TTC549 (cell line): ENCODE data around the gene ASCC1.

ENCODE experiments used
- FAIRE-seq: peaks from 2 replicates; lab custom pipeline; 2012; peaks lifted over from hg19 to GRCh38; lab: Jason Lieb, UNC

Gene ASCC1

DNA sequence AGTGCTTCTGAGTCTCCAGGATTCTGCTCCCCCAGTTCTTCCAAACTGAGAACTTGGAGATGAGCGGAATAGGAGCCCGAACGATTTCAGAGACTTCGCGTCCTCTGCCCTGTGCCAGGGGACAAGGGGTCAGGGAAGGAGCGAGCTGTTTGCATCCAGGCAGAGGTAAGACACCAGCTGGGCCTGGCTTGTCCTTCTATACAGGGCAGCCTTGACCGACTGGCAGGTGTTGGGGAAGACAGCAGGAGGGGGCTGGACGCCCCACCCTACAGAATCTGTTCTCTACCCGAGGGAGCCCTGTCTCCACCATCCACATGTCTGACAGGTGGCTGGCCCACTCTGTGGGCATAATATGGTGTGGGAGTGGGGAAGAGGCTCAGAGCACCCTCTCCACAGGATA lies 134.9 kb downstream of the ASCC1 start:
- FAIRE-seq, result no peak

GRCh38 chr10:72080042-72080975 lies 135.8 kb downstream of the ASCC1 start:
- FAIRE-seq, result no peak

DNA sequence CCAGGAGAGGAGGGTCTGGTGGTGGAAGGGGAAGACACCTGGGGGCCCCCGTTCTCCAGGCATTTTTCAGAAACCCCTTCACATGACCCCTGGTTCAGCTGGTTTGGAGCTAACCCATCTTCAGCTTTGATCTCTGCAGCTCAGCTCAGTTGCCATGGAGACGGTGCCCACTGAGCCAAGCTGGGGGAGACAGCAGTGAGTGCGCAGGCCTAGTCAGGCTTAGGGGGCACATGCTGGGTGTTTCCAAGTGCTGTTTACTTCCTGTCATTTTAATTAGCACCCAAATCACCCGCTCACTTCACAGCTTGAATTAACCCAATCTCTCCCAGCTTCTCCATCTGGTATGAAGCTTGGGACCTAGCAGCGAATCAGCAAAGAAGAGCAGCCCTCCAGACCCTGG lies 136.7 kb downstream of the ASCC1 start:
- FAIRE-seq, result no peak

GRCh38 chr10:72077275-72077990 lies 138.6 kb downstream of the ASCC1 start:
- no peak for FAIRE-seq

GRCh38 chr10:72076756-72077155 lies 139.3 kb downstream of the ASCC1 start:
- FAIRE-seq, result no peak

DNA sequence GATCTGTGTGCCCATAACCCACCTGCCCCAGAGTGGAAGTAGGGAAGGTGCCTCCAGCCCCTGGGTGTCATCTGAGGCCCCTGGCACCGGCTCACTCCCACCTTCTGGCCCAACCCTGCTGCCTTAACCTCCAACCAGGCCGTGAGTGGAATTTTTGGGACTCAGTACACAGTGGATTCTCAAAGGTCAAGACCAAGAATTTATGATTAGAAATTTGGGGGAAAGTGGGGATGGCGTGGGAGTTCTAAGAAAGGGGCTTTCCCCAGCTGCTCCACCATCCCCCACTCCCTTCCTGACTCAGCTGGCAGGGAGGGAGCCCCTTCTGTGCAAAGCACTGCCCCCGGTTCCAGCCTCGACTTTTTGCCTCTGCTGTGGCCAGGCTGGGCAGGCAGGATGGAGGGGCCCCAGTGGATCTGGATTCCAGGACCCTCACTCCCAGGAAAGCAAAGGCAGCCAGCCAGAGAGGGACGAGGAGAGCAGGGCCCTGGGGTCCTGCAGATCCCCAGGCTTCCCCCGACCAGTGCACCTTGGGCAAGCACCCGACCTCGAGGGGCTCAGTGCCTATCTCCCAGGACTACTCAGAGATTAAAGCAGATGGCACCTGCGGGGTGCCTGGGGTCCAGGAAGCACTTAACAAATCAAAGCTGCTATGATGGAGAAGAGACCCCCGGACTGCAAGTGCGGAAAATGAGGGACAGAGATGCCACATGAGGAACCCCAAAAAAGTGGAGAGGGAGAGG lies 140.5 kb downstream of the ASCC1 start:
- FAIRE-seq, result no peak

DNA sequence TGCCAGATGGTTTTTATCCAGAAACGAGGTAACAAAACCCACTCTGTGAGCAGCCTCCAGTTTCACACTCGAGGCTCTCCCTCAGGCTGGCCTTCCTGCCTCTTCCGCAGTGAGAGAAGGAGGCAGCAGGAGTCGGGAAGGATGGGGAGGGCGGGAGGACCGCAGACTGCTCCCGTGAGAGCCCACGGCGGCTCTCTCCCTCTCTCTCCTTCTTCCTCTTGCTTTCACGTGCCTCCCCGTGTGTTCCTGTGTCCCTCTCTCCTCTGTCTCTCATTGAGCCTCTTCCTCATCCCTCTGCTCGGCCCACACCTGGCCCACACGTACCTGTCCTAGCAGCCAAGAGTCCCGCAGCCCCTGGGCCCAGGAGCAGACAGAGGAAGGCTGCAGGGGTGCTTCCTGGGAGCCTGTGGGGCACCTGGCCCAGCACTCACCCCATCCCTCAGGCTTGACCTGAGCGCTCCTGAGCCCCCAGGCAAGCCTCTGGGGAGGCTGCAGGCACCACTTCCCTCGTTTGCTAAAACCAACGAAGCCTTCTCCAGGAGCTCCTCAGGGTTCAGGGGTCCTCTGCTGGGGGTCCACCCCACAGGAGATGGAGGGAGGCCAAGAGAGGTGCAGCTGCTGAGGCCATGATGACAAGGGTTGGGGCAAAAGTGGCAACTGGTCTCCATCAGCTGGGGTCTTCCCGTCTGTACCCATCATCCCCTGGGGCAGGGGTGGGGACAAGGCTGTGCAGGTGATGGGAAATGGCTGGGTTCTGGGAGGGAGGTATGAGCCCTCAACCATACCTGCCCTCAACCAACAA lies 141.3 kb downstream of the ASCC1 start:
- FAIRE-seq, result no peak

GRCh38 chr10:72073708-72074573 lies 142.1 kb downstream of the ASCC1 start:
- FAIRE-seq, result no peak

DNA sequence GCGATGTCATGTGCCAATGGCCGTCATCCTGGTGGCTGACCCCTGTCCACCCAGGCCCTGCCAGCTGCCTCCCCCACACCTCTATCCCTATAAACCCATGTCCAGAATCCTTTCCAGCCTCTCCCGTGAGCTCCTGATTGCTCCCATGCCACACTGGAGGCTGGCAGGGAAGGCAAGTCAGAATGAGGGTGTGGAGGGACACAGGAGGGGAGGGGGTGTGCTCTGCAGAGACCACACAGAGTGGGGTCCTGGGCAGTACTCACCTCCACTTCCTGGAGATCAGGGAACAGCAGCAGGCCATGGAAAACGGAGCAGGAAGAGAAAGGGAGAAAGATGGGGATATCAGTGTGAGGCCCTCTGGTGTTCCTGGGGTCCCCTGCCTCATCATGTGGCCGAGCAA lies 143.4 kb downstream of the ASCC1 start:
- FAIRE-seq, result no peak

DNA sequence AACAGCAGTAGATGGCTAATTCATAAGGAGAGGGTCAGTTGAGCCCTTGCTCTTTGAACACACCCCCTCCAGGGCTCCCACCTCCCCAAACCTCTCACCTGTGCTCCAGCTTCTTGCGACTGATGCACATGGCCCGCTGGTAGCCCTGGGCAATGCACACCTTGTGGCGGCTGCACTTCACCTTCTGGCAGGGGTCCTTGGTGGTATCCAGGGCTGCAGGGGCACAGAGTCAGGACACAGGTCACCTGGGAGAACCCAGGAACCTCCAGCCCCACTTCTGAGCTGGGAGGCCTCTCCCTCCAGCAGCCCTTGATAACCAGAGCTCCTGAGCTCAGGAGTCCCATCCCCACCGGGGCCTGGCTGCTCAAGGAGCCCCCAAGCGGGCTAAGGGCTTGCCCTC lies 144.0 kb downstream of the ASCC1 start:
- no peak for FAIRE-seq

DNA sequence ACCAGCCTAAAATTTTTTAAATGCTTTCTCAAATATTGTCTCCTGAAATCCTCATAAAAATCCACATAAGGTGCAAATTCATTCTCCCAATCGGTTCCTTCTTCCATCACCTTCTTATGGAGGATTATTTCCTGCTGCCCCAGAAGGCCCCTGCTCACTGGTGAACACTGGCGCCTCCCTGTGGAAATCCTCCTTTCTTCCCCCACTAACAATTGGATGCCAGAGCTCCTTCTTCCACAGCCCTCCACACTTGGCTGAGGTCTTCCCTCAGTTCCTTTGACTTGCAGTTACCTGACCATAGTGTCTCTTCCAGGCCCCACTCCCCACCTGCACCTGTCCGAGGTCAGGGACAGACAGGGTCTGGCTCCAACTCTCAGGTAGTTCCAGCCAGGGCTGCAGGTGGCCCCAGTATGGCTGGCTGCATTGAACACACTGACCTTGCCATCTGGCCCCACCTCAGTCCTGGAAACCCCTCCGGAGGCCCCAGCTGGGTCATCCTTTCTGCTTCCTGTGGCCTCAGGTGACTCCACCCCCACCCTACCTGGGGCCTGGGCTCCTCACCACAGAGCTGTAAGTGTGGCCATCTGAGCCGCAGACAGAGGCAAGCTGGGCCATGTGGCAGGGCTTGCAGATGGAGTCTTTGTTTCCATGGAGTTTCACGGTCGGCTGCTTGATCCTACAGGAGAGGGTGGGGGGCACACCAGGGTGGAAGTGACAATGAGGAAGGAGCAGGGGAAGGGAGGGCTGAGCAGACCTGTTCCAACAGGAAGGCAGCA lies 146.1 kb downstream of the ASCC1 start:
- FAIRE-seq, result no peak

DNA sequence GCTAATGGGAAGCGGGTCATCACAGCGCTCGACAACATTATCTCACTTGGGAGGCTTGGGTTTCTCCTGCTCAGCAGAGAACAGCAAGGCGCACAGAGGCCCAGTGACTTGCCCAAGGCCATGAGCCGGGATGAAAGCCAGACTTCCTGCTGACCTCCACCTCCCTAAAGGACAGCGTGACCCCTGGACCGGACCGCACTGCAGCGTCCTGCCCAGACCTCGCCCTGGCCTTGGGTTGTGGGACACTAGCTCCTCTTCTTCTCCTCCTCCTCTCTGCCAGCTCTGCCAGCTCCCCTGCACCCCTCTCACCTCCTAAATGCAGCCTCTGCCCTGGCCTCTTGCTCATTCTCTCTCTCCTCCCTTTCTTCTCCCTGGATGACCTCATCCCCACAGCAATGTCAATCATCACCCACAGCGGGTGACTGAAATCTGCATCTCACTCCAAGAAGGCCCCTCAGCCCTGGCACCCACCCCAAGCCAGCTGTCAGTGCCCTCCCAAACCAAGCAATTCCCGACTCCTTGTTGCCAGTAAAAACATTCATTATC lies 147.1 kb downstream of the ASCC1 start:
- FAIRE-seq, result no peak

GRCh38 chr10:72068126-72068765 lies 147.8 kb downstream of the ASCC1 start:
- FAIRE-seq, result no peak

DNA sequence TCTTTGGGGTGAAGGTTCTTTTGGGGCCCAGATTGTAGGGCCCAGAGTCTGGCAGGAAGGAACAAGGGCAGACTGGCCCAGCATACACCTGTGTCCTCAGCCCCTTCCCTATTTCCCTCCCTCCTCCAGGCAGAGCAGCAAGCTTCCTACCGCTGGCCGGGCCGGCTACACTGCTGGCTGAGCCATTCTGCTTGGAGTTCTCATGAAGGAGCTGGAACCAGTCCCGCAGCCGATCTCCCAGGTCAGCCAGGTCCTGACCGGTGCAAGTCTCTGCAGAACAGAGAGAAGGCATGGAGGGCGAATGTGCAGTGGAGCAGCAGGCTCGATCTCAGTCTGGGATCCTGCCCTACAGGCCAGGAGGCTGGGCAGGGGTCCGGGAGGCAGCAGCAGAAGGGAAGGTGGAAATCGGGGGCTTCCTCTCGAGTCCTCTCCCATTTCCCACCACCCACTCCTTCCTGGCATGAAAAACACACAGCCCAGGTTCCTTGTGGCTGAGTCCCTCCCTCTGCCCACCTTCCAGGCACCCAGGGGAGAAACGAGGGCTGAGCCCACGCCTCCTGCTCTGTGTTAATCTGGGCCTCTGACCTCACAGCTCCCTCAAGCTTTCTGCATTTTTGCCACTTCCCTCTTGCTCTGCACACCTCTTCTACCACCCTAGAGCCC lies 148.5 kb downstream of the ASCC1 start:
- no peak for FAIRE-seq

DNA sequence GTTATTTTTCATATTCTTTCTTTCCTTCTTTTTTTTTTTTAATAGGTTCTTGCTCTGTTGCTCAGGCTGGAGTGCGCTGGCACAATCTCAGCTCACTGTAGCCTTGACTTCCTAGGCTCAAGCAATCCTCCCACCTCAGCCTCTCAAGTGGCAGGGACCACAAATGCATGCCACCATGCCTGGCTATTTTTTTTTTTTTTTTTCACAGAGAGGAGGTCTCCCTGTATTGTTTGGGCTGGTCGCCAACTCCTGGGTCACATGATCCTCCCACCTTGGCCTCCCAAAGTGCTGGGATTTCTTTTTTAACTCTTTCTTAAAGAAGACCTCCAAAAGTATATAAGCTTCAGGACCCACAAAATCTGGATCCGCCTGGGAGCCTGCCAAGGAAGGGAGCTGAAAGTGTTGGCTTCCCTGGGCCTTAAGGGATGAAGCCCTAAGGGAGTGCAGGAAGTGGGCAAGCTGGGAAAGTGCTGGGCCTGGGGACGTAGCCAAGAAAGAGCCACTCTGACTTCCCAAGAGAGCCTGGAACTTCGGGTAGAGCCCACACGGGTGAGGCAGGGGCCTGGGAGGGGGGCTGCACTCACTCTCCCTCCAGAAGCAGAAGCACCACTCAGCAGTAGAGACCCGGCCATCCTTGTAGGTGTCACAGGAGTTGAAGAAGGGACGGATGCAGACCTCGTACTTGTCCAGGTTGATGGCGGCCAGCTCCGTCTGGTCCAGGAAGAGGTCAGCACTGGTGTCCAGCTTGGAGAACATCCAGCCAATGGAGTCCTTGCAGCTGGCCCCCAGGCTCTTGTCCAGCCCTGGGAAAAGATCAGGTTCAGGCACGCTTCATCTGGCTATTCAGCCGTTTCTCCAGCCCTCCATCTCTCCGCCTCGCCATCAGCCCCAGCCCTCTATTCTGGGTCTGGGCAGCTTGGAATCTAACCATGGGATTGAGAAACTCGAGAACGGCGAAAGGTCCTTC lies 149.5 kb downstream of the ASCC1 start:
- FAIRE-seq, result no peak

DNA sequence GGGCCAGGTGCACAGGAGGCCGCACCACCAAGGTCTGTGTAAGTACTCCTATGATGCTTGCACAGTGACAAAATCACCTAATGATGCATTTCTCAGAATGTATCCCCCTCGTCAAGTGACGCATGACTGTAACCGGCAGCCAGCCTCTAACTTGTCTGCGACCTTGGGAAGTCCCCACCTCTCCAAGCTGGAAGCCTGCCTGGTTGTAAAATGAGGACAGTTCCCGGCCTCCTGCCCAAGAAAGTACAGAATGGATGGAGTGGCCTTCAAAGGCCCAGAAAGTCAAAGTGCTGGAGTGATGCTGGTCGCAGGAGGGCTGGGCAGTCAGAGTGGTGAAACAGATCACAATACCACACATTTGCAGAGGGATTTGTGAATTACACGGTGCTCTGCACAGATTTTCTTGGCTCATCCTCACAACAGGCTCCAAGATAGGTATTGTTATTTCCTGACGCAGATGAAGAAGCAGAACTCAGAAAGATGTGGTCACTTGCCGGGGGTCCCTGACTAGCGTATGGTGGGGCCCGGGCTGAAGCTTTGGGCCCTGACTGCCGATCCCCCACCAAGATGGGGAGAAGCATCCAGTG lies 150.5 kb downstream of the ASCC1 start:
- FAIRE-seq, result no peak

DNA sequence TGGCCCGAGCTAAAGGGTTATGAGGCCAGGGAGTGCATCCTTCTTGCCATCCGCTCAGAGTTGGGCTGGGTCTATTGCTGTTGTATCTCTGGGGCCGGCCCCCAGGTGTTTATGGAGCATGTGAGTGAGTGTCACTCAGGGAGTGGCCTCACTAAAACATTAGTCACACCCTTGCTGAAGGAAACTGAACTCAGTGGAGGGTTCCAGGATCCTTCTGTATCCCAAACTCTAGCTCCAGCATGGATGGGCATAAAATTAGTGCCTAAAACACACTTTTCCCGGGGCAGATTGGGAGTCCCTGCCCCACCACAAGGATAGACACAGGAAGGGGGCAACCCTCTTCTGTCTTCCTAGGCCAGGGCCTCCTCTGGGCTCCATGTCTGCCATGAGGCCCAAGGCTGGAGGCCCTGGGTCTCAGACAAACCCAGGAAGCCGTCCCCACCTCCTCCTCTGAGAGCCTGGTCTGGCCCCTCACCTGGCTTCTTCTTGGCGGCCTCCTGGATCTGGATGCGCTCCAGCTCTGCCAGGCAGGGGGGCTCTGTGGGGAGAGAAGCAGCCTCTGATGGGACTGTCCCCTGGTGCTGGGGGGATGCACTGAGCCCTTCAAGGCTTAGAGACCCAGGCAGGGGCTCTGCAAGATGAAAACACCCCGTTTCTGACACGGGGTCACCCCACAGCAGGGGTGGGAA lies 152.2 kb downstream of the ASCC1 start:
- FAIRE-seq, result no peak
